K562 (cell line): ENCODE results near the gene ERCC3.

Source experiments
- ATF1 ChIP-seq, 2 experiments: fragments of 450-650 bp in 1 of 2; IDR thresholded peaks; 2 replicates each; pipeline ENCODE4 v1.6.1; 2016; ENCODE audit warnings: missing compliant biosample characterization in 1 of 2, missing genetic modification characterization in 1 of 2
- CBFB ChIP-seq: sonication (generic); formaldehyde crosslinking; IDR thresholded peaks from 2 replicates; pipeline ENCODE4 v1.4.0; 2020; ENCODE audit warnings: mild to moderate bottlenecking, missing genetic modification reagents
- CBX5 ChIP-seq: IDR thresholded peaks from 2 replicates; pipeline ENCODE4 v1.6.1; 2014; ENCODE audit warnings: low read depth, borderline replicate concordance
- EZH2 ChIP-seq: IDR thresholded peaks from 2 replicates; pipeline ENCODE4 v1.6.1; 2012; ENCODE audit warnings: low read depth, mild to moderate bottlenecking, inconsistent platforms, low read length, borderline replicate concordance
- HNRNPLL ChIP-seq: fragments of 200-400 bp; formaldehyde crosslinking; IDR thresholded peaks from 2 replicates; pipeline ENCODE4 v1.6.1; 2017; ENCODE audit warnings: low read length, low read depth, mild to moderate bottlenecking; ENCODE audit not compliant: poor library complexity, severe bottlenecking
- NFRKB ChIP-seq: fragments of 450-650 bp; IDR thresholded peaks from 2 replicates; pipeline ENCODE4 v1.6.1; 2016; ENCODE audit warnings: low read depth
- POLR2A ChIP-seq: fragments of 450-650 bp; conservative IDR thresholded peaks from 2 replicates; pipeline ENCODE4 v1.6.1; 2016
- TFAM ChIP-seq: fragments of 250-450 bp; sonication (Bioruptor Pico); conservative IDR thresholded peaks from 2 replicates; pipeline ENCODE4 v1.5.0; 2021; ENCODE audit warnings: mild to moderate bottlenecking, moderate library complexity
- TF ChIP-seq, protein P1 (sequence below): fragments of 250-450 bp; sonication (Bioruptor Pico); IDR thresholded peaks from 2 replicates; pipeline ENCODE4 v1.8.0; 2022; ENCODE audit warnings: inconsistent platforms, mild to moderate bottlenecking, moderate library complexity, borderline replicate concordance
- TF ChIP-seq, protein P2 (sequence below), 3 experiments: IDR thresholded peaks in 2 of 3; conservative IDR thresholded peaks in 1 of 3; 2 replicates each; pipeline ENCODE4 v1.5.1; 2011 to 2012; ENCODE audit warnings: low read length in 3 of 3, mild to moderate bottlenecking in 3 of 3, control low read depth in 2 of 3, improper control_type of control experiment in 1 of 3, inconsistent platforms in 1 of 3, low read depth in 1 of 3, mixed read lengths in 1 of 3, moderate library complexity in 1 of 3; ENCODE audit not compliant: insufficient read depth in 2 of 3
- TF ChIP-seq, protein P3 (sequence below), 2 experiments: IDR thresholded peaks; 2 replicates each; pipeline ENCODE4 v1.6.1; 2011; ENCODE audit warnings: borderline replicate concordance in 1 of 2, control low read depth in 1 of 2, low read depth in 1 of 2, low read length in 1 of 2, mild to moderate bottlenecking in 1 of 2, mixed read lengths in 1 of 2, moderate library complexity in 1 of 2; ENCODE audit not compliant: insufficient read depth in 1 of 2, insufficient read length in 1 of 2, poor library complexity in 1 of 2, severe bottlenecking in 1 of 2; ENCODE audit errors: extremely low read depth in 1 of 2
- TF ChIP-seq, protein P4 (sequence below): fragments of 250-450 bp; sonication (Bioruptor Pico); IDR thresholded peaks from 2 replicates; pipeline ENCODE4 v1.8.0; 2021; ENCODE audit warnings: borderline replicate concordance, mild to moderate bottlenecking, moderate library complexity; ENCODE audit not compliant: poor library complexity, severe bottlenecking
- TF ChIP-seq, protein P5 (sequence below), 2 experiments: fragments of 450-650 bp; formaldehyde crosslinking in 1 of 2; IDR thresholded peaks; 2 replicates each; pipeline versions ENCODE4 v1.4.0 to v1.6.1; 2014 to 2020; ENCODE audit warnings: mild to moderate bottlenecking in 2 of 2, borderline replicate concordance in 1 of 2, low read depth in 1 of 2
- TF ChIP-seq, protein P6 (sequence below): fragments of 250-450 bp; sonication (Bioruptor Pico); IDR thresholded peaks from 2 replicates; pipeline ENCODE4 v1.5.0; 2020; ENCODE audit warnings: mild to moderate bottlenecking, borderline replicate concordance

DNA sequence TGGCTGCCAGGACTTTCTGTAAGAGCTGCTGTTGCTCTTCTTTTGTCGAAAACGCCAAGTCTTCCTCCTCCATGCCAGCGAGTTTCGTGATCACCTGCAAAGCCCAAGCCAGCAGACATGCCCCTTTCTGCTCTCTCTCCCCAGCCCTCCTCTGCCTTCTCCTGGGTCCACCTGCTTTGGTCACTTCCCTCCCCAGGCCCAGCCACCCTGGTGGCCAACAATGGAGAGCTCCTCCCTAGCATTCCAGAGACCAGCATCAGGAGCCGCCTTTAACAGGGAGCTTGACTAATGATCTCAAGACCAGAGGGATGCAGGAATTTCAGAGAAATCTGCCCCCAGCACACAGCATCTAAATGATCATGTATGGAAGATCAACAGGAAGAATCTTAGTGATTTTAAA lies 34.6 kb downstream of the ERCC3 start:
- TF ChIP-seq NFRKB = no peak
- TF ChIP-seq, protein P1, sequence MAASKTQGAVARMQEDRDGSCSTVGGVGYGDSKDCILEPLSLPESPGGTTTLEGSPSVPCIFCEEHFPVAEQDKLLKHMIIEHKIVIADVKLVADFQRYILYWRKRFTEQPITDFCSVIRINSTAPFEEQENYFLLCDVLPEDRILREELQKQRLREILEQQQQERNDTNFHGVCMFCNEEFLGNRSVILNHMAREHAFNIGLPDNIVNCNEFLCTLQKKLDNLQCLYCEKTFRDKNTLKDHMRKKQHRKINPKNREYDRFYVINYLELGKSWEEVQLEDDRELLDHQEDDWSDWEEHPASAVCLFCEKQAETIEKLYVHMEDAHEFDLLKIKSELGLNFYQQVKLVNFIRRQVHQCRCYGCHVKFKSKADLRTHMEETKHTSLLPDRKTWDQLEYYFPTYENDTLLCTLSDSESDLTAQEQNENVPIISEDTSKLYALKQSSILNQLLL (CRISPR knock-in tag) = no peak
- TF ChIP-seq ATF1 (CRISPR knock-in tag; IDR thresholded peaks at IDR 0.05) = no peak
- TF ChIP-seq ATF1 (tag; IDR thresholded peaks at IDR 0.05) = no peak
- no peak for TF ChIP-seq TFAM (CRISPR knock-in tag)
- TF ChIP-seq POLR2A = no peak
- TF ChIP-seq HNRNPLL = no peak
- TF ChIP-seq, protein P2, sequence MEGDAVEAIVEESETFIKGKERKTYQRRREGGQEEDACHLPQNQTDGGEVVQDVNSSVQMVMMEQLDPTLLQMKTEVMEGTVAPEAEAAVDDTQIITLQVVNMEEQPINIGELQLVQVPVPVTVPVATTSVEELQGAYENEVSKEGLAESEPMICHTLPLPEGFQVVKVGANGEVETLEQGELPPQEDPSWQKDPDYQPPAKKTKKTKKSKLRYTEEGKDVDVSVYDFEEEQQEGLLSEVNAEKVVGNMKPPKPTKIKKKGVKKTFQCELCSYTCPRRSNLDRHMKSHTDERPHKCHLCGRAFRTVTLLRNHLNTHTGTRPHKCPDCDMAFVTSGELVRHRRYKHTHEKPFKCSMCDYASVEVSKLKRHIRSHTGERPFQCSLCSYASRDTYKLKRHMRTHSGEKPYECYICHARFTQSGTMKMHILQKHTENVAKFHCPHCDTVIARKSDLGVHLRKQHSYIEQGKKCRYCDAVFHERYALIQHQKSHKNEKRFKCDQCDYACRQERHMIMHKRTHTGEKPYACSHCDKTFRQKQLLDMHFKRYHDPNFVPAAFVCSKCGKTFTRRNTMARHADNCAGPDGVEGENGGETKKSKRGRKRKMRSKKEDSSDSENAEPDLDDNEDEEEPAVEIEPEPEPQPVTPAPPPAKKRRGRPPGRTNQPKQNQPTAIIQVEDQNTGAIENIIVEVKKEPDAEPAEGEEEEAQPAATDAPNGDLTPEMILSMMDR (IDR thresholded peaks at IDR 0.05 in 2 of 3, conservative IDR thresholded peaks at IDR 0.05 in 1 of 3; ENCODE audit: insufficient read depth in 2 of 3, low read depth in 1 of 3, low read length in 3 of 3) = no peak
- TF ChIP-seq, protein P3, sequence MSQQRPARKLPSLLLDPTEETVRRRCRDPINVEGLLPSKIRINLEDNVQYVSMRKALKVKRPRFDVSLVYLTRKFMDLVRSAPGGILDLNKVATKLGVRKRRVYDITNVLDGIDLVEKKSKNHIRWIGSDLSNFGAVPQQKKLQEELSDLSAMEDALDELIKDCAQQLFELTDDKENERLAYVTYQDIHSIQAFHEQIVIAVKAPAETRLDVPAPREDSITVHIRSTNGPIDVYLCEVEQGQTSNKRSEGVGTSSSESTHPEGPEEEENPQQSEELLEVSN (IDR thresholded peaks at IDR 0.05; ENCODE audit: borderline replicate concordance in 1 of 2, extremely low read depth in 1 of 2, insufficient read depth in 1 of 2, insufficient read length in 1 of 2, low read depth in 1 of 2, low read length in 1 of 2, poor library complexity in 1 of 2, severe bottlenecking in 1 of 2) = no peak
- TF ChIP-seq, protein P4, sequence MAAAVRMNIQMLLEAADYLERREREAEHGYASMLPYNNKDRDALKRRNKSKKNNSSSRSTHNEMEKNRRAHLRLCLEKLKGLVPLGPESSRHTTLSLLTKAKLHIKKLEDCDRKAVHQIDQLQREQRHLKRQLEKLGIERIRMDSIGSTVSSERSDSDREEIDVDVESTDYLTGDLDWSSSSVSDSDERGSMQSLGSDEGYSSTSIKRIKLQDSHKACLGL (CRISPR knock-in tag) = no peak
- TF ChIP-seq, protein P5, sequence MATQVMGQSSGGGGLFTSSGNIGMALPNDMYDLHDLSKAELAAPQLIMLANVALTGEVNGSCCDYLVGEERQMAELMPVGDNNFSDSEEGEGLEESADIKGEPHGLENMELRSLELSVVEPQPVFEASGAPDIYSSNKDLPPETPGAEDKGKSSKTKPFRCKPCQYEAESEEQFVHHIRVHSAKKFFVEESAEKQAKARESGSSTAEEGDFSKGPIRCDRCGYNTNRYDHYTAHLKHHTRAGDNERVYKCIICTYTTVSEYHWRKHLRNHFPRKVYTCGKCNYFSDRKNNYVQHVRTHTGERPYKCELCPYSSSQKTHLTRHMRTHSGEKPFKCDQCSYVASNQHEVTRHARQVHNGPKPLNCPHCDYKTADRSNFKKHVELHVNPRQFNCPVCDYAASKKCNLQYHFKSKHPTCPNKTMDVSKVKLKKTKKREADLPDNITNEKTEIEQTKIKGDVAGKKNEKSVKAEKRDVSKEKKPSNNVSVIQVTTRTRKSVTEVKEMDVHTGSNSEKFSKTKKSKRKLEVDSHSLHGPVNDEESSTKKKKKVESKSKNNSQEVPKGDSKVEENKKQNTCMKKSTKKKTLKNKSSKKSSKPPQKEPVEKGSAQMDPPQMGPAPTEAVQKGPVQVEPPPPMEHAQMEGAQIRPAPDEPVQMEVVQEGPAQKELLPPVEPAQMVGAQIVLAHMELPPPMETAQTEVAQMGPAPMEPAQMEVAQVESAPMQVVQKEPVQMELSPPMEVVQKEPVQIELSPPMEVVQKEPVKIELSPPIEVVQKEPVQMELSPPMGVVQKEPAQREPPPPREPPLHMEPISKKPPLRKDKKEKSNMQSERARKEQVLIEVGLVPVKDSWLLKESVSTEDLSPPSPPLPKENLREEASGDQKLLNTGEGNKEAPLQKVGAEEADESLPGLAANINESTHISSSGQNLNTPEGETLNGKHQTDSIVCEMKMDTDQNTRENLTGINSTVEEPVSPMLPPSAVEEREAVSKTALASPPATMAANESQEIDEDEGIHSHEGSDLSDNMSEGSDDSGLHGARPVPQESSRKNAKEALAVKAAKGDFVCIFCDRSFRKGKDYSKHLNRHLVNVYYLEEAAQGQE (IDR thresholded peaks at IDR 0.05; ENCODE audit: borderline replicate concordance) = no peak
- TF ChIP-seq, protein P5 (CRISPR knock-in tag; IDR thresholded peaks at IDR 0.05; ENCODE audit: low read depth) = no peak
- TF ChIP-seq CBX5 = no peak
- TF ChIP-seq EZH2 = no peak
- no peak for TF ChIP-seq CBFB (CRISPR knock-in tag)
- TF ChIP-seq, protein P6, sequence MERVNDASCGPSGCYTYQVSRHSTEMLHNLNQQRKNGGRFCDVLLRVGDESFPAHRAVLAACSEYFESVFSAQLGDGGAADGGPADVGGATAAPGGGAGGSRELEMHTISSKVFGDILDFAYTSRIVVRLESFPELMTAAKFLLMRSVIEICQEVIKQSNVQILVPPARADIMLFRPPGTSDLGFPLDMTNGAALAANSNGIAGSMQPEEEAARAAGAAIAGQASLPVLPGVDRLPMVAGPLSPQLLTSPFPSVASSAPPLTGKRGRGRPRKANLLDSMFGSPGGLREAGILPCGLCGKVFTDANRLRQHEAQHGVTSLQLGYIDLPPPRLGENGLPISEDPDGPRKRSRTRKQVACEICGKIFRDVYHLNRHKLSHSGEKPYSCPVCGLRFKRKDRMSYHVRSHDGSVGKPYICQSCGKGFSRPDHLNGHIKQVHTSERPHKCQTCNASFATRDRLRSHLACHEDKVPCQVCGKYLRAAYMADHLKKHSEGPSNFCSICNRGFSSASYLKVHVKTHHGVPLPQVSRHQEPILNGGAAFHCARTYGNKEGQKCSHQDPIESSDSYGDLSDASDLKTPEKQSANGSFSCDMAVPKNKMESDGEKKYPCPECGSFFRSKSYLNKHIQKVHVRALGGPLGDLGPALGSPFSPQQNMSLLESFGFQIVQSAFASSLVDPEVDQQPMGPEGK (CRISPR knock-in tag) = no peak
